Vagina (tissue), 2 donors: ENCODE results near the gene HFE. TPM values are rescaled to one million over a fixed set of nuclear protein-coding genes. Genes with fewer than 3 reads are reported as not detected.
"Not testable (repeated sequence)": the region's sequence is repeated elsewhere in the genome, so short reads cannot be mapped to it uniquely, and the experiment has no call there.

Source experiments
- DNase-seq, 2 donors: peaks; one replicate each; pipeline ENCODE4 v3.0.0-alpha.2; 2017; ENCODE audit errors: extremely low spot score in 2 of 2
- H3K27ac ChIP-seq: fragments of 200-600 bp; sonication (generic); one replicate; pipeline ENCODE4 v1.5.1; 2019
- H3K27me3 ChIP-seq: fragments of 200-600 bp; sonication (generic); one replicate; pipeline ENCODE4 v1.5.1; 2019
- H3K36me3 ChIP-seq, 2 donors: fragments of 200-600 bp; sonication (generic); one replicate each; pipeline ENCODE4 v1.5.1; 2017 to 2019
- H3K4me1 ChIP-seq: fragments of 200-600 bp; sonication (generic); one replicate; pipeline ENCODE4 v1.5.1; 2019
- H3K4me3 ChIP-seq, 2 donors: fragments of 200-600 bp; sonication (generic); 1 replicate in 1 of 2; 2 replicates in 1 of 2; pipeline ENCODE4 v1.5.1; 2016 to 2019
- H3K9me3 ChIP-seq: fragments of 200-600 bp; sonication (generic); one replicate; pipeline ENCODE4 v1.5.1; 2019
- CTCF ChIP-seq, 3 experiments: fragments of 450-650 bp in 2 of 3; fragments of 200-600 bp in 1 of 3; sonication (generic) in 1 of 3; IDR thresholded peaks; one replicate each; pipeline ENCODE4 v1.5.1; 2017 to 2019; ENCODE audit warnings: antibody characterized with exemption in 3 of 3, mild to moderate bottlenecking in 2 of 3, moderate library complexity in 2 of 3
- POLR2A ChIP-seq, 2 donors: fragments of 450-650 bp; IDR thresholded peaks; one replicate each; pipeline ENCODE4 v1.6.1; 2017; ENCODE audit warnings: antibody characterized with exemption in 2 of 2, mild to moderate bottlenecking in 2 of 2, moderate library complexity in 2 of 2
- POLR2AphosphoS5 ChIP-seq, 2 donors: sonication (generic); formaldehyde crosslinking; IDR thresholded peaks; one replicate each; pipeline ENCODE4 v1.9.0; 2017; ENCODE audit warnings: antibody characterized with exemption in 2 of 2, mild to moderate bottlenecking in 2 of 2, low read depth in 1 of 2; ENCODE audit not compliant: insufficient read depth in 1 of 2
- intact Hi-C: fragments of 100-400 bp; cut with DNase I; formaldehyde crosslinking; loops from one replicate; pipeline ENCODE4 v1.15.1; 2023
- total RNA-seq: library from RNA; depleted of rRNA; stranded (reverse); fragments of >200 nt; gene quantifications from one replicate; pipeline ENCODE4 v1.2.3, GENCODE V29; 2016

HFE gene
- total RNA-seq, 1 donor from 2014 or later, result 7.6 TPM

DNA sequence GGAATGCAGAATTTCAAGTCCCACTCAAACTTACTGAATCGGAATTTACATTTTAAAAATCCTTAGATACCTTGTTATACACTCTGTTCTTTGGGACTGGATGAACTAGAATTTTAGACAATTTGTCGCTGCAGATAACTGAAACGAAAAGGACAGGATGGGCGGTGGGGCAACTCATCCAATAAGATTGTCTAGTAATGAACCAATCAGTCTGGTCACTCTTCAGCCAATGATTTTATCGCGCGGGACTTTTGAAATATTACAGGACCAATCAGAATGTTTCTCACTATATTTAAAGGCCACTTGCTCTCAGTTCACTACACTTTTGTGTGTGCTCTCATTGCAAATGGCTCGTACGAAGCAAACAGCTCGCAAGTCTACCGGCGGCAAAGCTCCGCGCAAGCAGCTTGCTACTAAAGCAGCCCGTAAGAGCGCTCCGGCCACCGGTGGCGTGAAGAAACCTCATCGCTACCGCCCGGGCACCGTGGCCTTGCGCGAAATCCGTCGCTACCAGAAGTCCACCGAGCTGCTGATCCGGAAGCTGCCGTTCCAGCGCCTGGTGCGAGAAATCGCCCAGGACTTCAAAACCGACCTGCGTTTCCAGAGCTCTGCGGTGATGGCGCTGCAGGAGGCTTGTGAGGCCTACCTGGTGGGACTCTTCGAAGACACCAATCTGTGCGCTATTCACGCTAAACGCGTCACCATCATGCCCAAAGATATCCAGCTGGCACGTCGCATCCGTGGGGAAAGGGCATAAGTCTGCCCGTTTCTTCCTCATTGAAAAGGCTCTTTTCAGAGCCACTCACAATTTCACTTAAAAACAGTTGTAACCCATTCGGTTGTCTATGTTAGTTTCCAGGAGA lies 41.9 kb upstream of the HFE start:
- intact Hi-C loops, result no loop called here
- peak overlapping the region; percentile 87 for H3K27ac ChIP-seq
- no peaks in the 10 kb centered on the region for H3K36me3 ChIP-seq
- no peaks in the 10 kb centered on the region for H3K9me3 ChIP-seq
- TF ChIP-seq POLR2A (IDR thresholded peaks at IDR 0.05) (peak in 1 of 2 donors; percentile 55), CTCF (IDR thresholded peaks at IDR 0.05) (no peak), POLR2AphosphoS5 (IDR thresholded peaks at IDR 0.05; ENCODE audit: insufficient read depth in 1 of 2, low read depth in 1 of 2) (peak; percentile 73 to 91)
- H3K4me3 ChIP-seq, result peak overlapping the region; percentile 44 to 61
- H3K27me3 ChIP-seq, result no peaks in the 10 kb centered on the region
- DNase-seq, result peak in 1 of 2 donors; percentile 94
- peaks cover 6% of the 10 kb centered on the region for H3K4me1 ChIP-seq

GRCh38 chr6:26045928-26046368 lies 41.3 kb upstream of the HFE start:
- intact Hi-C loops, result no loop called here
- Histone ChIP-seq H3K9me3 (no peaks in the 10 kb centered on the region), H3K36me3 (no peaks in the 10 kb centered on the region), H3K4me1 (peaks cover 6% of the 10 kb centered on the region), H3K27me3 (no peaks in the 10 kb centered on the region), H3K27ac (no peak overlapping the region), H3K4me3 (no peak overlapping the region)
- DNase-seq, result no peak
- no peak for TF ChIP-seq CTCF (IDR thresholded peaks at IDR 0.05)
- no peak for TF ChIP-seq POLR2A (IDR thresholded peaks at IDR 0.05)
- no peak for TF ChIP-seq POLR2AphosphoS5 (IDR thresholded peaks at IDR 0.05; ENCODE audit: insufficient read depth in 1 of 2, low read depth in 1 of 2)

DNA sequence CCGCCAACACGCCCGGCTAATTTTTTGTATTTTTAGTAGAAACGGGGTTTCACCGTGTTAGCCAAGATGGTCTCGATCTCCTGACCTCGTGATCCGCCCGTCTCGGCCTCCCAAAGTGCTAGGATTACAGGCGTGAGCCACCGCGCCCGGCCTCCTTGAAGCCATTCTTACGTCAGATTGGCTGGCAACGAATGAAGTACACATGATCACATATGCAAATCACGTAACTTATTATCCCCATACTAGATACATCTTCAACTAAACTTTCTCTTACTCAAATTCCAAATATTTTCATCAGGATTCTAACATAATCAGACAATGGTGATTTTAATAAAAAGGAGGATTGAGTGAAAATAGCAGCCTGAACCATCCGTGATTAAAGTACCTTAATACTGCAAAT lies 39.9 kb upstream of the HFE start:
- H3K27ac ChIP-seq, H3K9me3 ChIP-seq, H3K27me3 ChIP-seq, H3K4me1 ChIP-seq, DNase-seq, H3K4me3 ChIP-seq, H3K36me3 ChIP-seq, intact Hi-C loops: not testable (repeated sequence)

DNA sequence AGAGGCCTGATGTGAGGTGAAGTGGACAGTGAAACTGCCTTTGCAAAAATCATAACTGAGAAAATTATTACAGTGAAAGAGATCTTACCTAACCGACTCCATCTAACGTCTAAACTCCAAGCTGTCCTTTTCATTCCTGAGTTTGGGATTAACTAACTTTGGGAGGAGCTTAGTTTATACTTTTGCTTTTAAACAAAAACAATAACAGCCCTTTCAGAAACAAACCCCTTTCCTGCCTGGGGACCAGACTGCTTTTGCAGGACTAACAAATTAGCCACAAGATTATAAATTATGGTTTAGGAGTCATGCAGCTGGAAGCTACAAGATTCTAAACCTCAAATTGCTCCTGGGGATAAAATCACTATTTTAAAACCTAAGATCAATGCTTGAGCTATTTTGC lies 38.6 kb upstream of the HFE start:
- H3K4me3 ChIP-seq, result no peak overlapping the region
- no peaks in the 10 kb centered on the region for H3K27me3 ChIP-seq
- peaks cover 8% of the 10 kb centered on the region for H3K4me1 ChIP-seq
- no peaks in the 10 kb centered on the region for H3K9me3 ChIP-seq
- DNase-seq, result no peak
- TF ChIP-seq POLR2AphosphoS5 (IDR thresholded peaks at IDR 0.05; ENCODE audit: insufficient read depth in 1 of 2, low read depth in 1 of 2), result no peak
- no peak for TF ChIP-seq POLR2A (IDR thresholded peaks at IDR 0.05)
- TF ChIP-seq CTCF (IDR thresholded peaks at IDR 0.05), result no peak
- H3K36me3 ChIP-seq, result no peaks in the 10 kb centered on the region
- intact Hi-C loops, result no loop called here
- no peak overlapping the region for H3K27ac ChIP-seq

- H3K36me3 ChIP-seq, result no peaks in the 10 kb centered on the region
- intact Hi-C loops, result no loop called here
- TF ChIP-seq POLR2AphosphoS5 (IDR thresholded peaks at IDR 0.05; ENCODE audit: insufficient read depth in 1 of 2, low read depth in 1 of 2) (no peak), CTCF (IDR thresholded peaks at IDR 0.05) (no peak), POLR2A (IDR thresholded peaks at IDR 0.05) (no peak)
- no peaks in the 10 kb centered on the region for H3K9me3 ChIP-seq
- H3K4me3 ChIP-seq, result no peak overlapping the region
- no peak overlapping the region for H3K27ac ChIP-seq
- no peaks in the 10 kb centered on the region for H3K27me3 ChIP-seq
- H3K4me1 ChIP-seq, result peaks cover 11% of the 10 kb centered on the region
- DNase-seq, result no peak
Measured at GRCh38 chr6:26051665-26052310, 35.4 kb upstream of the HFE start.

GRCh38 chr6:26052762-26053250 lies 34.4 kb upstream of the HFE start:
- H3K4me3 ChIP-seq, intact Hi-C loops, H3K27me3 ChIP-seq, H3K9me3 ChIP-seq, H3K27ac ChIP-seq, H3K36me3 ChIP-seq, DNase-seq: not testable (repeated sequence)
- peaks cover 15% of the 10 kb centered on the region for H3K4me1 ChIP-seq
